K562 (cell line): ENCODE data around the gene ANKRD11. TPM values are rescaled to one million over a fixed set of nuclear protein-coding genes. Genes with fewer than 3 reads are reported as not detected.

Experiments
- BCL6 ChIP-seq: fragments of 250-450 bp; sonication (Bioruptor Pico); IDR thresholded peaks from 2 replicates; pipeline ENCODE4 v1.4.0; 2020
- CEBPG ChIP-seq, 3 experiments: fragments of 200-800 bp in 1 of 3; sonication (Bioruptor generic) in 1 of 3; sonication (generic) in 1 of 3; formaldehyde crosslinking in 1 of 3; IDR thresholded peaks in 2 of 3; conservative IDR thresholded peaks in 1 of 3; 2 replicates each; pipeline versions ENCODE4 v1.6.1 to v1.8.0; 2016 to 2022; ENCODE audit warnings: missing compliant biosample characterization in 2 of 3, missing genetic modification characterization in 2 of 3, mild to moderate bottlenecking in 1 of 3, missing genetic modification reagents in 1 of 3
- JUN ChIP-seq, 2 experiments: sonication (generic) in 1 of 2; formaldehyde crosslinking in 1 of 2; IDR thresholded peaks; 2 replicates each; pipeline versions ENCODE4 v1.6.1 to v1.8.0; 2012 to 2022; ENCODE audit warnings: borderline replicate concordance in 2 of 2, mild to moderate bottlenecking in 2 of 2, improper control_type of control experiment in 1 of 2, low read depth in 1 of 2, low read length in 1 of 2, missing genetic modification reagents in 1 of 2
- KDM2B ChIP-seq: fragments of 250-450 bp; sonication (Bioruptor Pico); IDR thresholded peaks from 2 replicates; pipeline ENCODE4 v1.8.0; 2021; ENCODE audit warnings: mild to moderate bottlenecking, moderate library complexity
- NFE2 ChIP-seq: IDR thresholded peaks from 2 replicates; pipeline ENCODE4 v1.6.1; 2014; ENCODE audit warnings: antibody characterized with exemption, low read depth
- POLR3G ChIP-seq: IDR thresholded peaks from 2 replicates; pipeline ENCODE4 v1.6.1; 2011; ENCODE audit not compliant: insufficient read length, insufficient replicate concordance; ENCODE audit errors: extremely low read depth
- YBX1 ChIP-seq: fragments of 450-650 bp; IDR thresholded peaks from 2 replicates; pipeline ENCODE4 v1.7.1; 2016; ENCODE audit warnings: mild to moderate bottlenecking
- ZFX ChIP-seq: sonication (generic); formaldehyde crosslinking; IDR thresholded peaks from 2 replicates; pipeline ENCODE4 v1.8.0; 2022; ENCODE audit warnings: mild to moderate bottlenecking, missing genetic modification reagents, moderate library complexity
- ZNF263 ChIP-seq: sonication (generic); formaldehyde crosslinking; IDR thresholded peaks from 2 replicates; pipeline ENCODE4 v1.8.0; 2022; ENCODE audit warnings: mild to moderate bottlenecking, missing genetic modification reagents, borderline replicate concordance
- polyA plus RNA-seq, 8 experiments: library from polyadenylated mRNA; depleted of rRNA in 4 of 8; stranded (reverse) in 5 of 8; unstranded in 3 of 8; fragments of >200 nt; fragmentation: Nextera tagmentation in 2 of 8; fragmentation: Illumina TruSeq in 1 of 8; extraction: Ambion mirVana in 2 of 8; extraction: Trizol in 1 of 8; gene quantifications; 2 replicates each; pipeline versions ENCODE4 v1.2.1 to v1.2.3, GENCODE V29; 2011 to 2014; ENCODE audit warnings: inconsistent platforms in 1 of 8, missing spikeins in 1 of 8
- total RNA-seq, 7 experiments: library from RNA; depleted of rRNA in 6 of 7; stranded (reverse); fragments of >200 nt in 6 of 7; fragmentation: Illumina TruSeq in 2 of 7; extraction: Trizol in 2 of 7; gene quantifications; 2 replicates each; pipeline versions ENCODE4 v1.2.1 to v1.2.3, GENCODE V29; 2011 to 2021; ENCODE audit warnings: low replicate concordance in 1 of 7
- TF ChIP-seq, protein P1 (sequence below), 2 experiments: fragments of 450-650 bp; conservative IDR thresholded peaks; 2 replicates each; pipeline ENCODE4 v1.6.1; 2017; ENCODE audit warnings: mild to moderate bottlenecking in 2 of 2, moderate library complexity in 2 of 2
- TF ChIP-seq, protein P2 (sequence below): fragments of 450-650 bp; formaldehyde crosslinking; IDR thresholded peaks from 2 replicates; pipeline ENCODE4 v1.4.0; 2020; ENCODE audit warnings: mild to moderate bottlenecking, moderate library complexity

Gene ANKRD11
- total and polyA plus RNA-seq, 9 of the 15 experiments (the other 6 are each of a cell fraction or from before 2014, with no cell fraction given): 4.7 to 126 (median 31.7) TPM

DNA sequence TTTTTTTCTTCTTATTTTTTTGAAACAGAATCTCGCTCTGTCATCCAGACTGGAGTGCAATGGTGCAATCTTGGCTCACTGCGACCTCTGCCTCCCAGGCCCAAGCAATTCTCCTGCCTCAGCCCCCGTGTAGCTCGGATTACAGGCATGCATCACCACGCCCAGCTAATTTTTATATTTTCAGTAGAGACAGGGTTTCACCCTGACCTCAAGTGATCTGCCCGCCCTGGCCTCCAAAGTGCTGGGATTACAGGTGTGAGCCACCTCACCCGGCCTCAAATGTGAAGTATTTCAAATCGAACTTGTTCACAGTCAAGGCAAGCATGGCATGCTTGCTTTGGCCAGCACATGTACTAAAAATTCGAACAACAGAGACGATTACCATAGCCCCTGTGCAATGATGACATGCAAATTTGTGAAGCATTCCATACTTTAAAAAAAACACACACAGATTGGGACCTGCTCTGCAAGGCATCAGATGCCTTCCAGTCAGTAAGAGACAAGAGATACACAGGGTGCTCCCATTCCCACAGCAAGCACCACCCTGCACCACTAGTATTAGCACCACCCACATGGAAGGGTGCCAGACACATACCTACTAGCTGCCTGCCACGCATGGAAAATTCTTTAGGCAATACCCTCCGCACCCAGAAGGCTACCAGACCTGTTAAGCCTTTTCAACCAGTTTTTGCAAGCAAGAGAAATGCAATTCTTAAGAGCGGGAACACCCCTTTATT is 47.2 kb downstream of the ANKRD11 start (continued):
- TF ChIP-seq ZFX (CRISPR knock-in tag) (peak; percentile 31; the same call in 1 of the 2 replicates), NFE2 (peak; percentile 32), ZNF263 (CRISPR knock-in tag) (no peak), BCL6 (CRISPR knock-in tag) (no peak), YBX1 (no peak), JUN (IDR thresholded peaks at IDR 0.05; ENCODE audit: borderline replicate concordance, low read depth, low read length) (no peak), JUN (CRISPR knock-in tag; IDR thresholded peaks at IDR 0.05; ENCODE audit: borderline replicate concordance) (no peak), POLR3G (no peak), KDM2B (CRISPR knock-in tag) (no peak), CEBPG (CRISPR knock-in tag; IDR thresholded peaks at IDR 0.05) (peak; percentile 44; the same call in 1 of the 2 replicates), CEBPG (tag; conservative IDR thresholded peaks at IDR 0.05 in 1 of 2, IDR thresholded peaks at IDR 0.05 in 1 of 2) (peak in 1 of 2 experiments; percentile 26; a peak in 1 of 4 replicates)
- TF ChIP-seq, protein P1, sequence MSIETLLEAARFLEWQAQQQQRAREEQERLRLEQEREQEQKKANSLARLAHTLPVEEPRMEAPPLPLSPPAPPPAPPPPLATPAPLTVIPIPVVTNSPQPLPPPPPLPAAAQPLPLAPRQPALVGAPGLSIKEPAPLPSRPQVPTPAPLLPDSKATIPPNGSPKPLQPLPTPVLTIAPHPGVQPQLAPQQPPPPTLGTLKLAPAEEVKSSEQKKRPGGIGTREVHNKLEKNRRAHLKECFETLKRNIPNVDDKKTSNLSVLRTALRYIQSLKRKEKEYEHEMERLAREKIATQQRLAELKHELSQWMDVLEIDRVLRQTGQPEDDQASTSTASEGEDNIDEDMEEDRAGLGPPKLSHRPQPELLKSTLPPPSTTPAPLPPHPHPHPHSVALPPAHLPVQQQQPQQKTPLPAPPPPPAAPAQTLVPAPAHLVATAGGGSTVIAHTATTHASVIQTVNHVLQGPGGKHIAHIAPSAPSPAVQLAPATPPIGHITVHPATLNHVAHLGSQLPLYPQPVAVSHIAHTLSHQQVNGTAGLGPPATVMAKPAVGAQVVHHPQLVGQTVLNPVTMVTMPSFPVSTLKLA (conservative IDR thresholded peaks at IDR 0.05): peak; percentile 46 to 70
- TF ChIP-seq, protein P2, sequence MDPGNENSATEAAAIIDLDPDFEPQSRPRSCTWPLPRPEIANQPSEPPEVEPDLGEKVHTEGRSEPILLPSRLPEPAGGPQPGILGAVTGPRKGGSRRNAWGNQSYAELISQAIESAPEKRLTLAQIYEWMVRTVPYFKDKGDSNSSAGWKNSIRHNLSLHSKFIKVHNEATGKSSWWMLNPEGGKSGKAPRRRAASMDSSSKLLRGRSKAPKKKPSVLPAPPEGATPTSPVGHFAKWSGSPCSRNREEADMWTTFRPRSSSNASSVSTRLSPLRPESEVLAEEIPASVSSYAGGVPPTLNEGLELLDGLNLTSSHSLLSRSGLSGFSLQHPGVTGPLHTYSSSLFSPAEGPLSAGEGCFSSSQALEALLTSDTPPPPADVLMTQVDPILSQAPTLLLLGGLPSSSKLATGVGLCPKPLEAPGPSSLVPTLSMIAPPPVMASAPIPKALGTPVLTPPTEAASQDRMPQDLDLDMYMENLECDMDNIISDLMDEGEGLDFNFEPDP (CRISPR knock-in tag): no peak
